ENCODE data around the gene SKAP1. TPM values are rescaled to one million over a fixed set of nuclear protein-coding genes. Genes with fewer than 3 reads are reported as not detected.

The SKAP1 gene
- total RNA-seq, 2 experiments from 2014 or later, result 52.8 to 53.2 TPM

DNA sequence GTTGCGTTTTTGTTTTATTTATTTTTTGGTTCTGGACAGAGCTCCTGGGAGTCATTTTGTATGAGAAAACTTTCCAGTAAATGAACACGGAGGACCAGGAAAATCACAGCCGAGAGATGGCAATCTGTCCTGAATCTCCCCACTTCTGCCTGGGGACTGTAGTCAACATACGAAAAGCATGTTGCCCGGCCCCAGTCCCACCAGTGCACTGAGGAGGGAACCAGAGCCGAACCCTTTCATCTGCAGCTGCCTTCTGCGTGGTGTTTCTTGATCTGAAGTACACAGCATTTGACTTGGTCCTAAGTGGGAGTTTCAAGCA, 303.5 kb downstream of the SKAP1 start:
- ChIA-PET POLR2A (interaction anchor here (0.6 kb wide), 1 partner anchor 16 kb away, joined by 3 read pairs; no protein-coding TSS in a partner anchor), CTCF (no interaction called here)

DNA sequence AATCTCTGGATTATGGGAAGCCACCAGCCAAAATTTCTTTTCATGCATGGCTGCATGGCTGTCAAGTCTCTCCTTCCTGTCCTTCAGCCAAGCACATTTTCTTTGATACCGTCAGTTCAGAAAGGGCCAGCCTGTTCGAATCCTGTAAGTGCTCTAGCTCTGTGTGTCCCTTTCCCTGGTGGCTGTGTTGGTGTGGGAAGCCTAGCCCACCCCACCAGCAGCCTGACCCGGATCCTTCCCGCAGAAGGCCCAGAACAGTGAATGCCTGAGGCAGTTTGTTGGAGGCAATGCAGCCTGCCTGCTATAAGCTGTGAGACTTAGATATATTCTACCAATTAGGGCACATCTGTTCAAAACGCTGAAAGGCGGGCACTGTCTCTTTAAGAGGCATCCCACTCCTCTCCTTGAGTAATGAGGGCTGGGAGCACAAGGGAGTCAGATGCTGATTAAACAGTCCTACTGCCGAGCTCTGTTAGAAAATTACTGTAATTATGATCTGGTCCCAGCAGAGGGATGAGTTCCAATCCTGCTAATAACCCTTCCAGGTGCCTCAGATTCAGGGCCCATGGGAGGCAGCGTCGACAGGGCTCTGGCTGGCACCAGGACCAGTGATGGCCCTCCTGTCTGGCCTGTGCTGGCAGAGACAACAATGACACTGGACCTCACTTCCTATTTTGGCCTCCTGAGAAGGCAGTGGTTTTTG, 304.0 kb downstream of the SKAP1 start:
- CTCF ChIA-PET, result no interaction called here
- POLR2A ChIA-PET, result no interaction called here

- CTCF ChIA-PET, result interaction anchor here (0.6 to 1.4 kb wide), 6 partner anchors 12 to 44 kb away, joined by 3 to 4 read pairs (median 3); partner anchors contain the start of gene CBX1
These were observed 306.1 kb downstream of the SKAP1 start for GRCh38 chr17:48123776-48124388.

GRCh38 chr17:48123111-48123510, 306.9 kb downstream of the SKAP1 start:
- ChIA-PET POLR2A (interaction anchor here (0.9 kb wide), 1 partner anchor 22 kb away, joined by 3 read pairs; no protein-coding TSS in a partner anchor), CTCF (interaction anchor here (1.1 to 1.4 kb wide), 4 partner anchors 11 to 43 kb away, joined by 3 to 4 read pairs (median 4); no protein-coding TSS in a partner anchor)

More at GRCh38 chr17:48123776-48124388, 306.1 kb downstream of the SKAP1 start:
- POLR2A ChIA-PET, result interaction anchor here (0.7 to 0.9 kb wide), 2 partner anchors 12 to 23 kb away, joined by 3 read pairs; no protein-coding TSS in a partner anchor

- POLR2A ChIA-PET, result no interaction called here
- CTCF ChIA-PET, result interaction anchor here (0.8 to 1.4 kb wide), 2 partner anchors 9 to 25 kb away, joined by 3 read pairs; no protein-coding TSS in a partner anchor
These were observed 307.4 kb downstream of the SKAP1 start for GRCh38 chr17:48122665-48123045.

- ChIA-PET POLR2A (no interaction called here), CTCF (interaction anchor here (0.6 to 0.8 kb wide), 2 partner anchors 9 to 262 kb away, joined by 3 to 4 read pairs; no protein-coding TSS in a partner anchor)
These were observed 307.9 kb downstream of the SKAP1 start for GRCh38 chr17:48121923-48122664.

DNA sequence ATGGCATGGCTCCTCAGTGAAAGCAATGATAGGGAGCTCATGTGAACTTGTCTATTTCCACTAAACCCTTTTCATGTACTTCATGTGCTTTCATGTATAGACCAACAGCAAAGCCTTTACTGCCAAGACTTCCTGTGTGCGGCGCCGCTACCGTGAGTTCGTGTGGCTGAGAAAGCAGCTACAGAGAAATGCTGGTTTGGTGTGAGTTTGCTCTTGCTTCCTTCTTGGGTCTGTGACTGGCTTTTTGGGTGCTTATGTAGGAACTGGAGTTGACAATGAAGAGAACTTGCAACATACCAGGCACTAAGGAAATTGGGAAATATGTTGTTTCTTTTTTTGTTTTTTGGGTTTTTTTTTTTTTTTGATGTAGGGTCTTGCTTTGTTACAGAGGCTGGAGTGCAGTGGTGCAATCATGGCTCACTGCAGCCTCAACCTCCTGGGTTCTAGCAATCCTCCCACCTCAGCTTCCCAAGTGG, 316.8 kb downstream of the SKAP1 start:
- CTCF ChIA-PET, result interaction anchor here (0.5 to 0.9 kb wide), 5 partner anchors 17 to 103 kb away, joined by 3 to 5 read pairs (median 3); no protein-coding TSS in a partner anchor
- POLR2A ChIA-PET, result interaction anchor here (0.7 kb wide), 1 partner anchor 14 kb away, joined by 5 read pairs; no protein-coding TSS in a partner anchor

- ChIA-PET POLR2A (interaction anchor here (0.5 to 0.9 kb wide), 3 partner anchors 12 to 357 kb away, joined by 3 to 9 read pairs (median 3); no protein-coding TSS in a partner anchor), CTCF (interaction anchor here (1.0 to 1.6 kb wide), 5 partner anchors 12 to 86 kb away, joined by 3 to 6 read pairs (median 4); no protein-coding TSS in a partner anchor)
These were observed 318.1 kb downstream of the SKAP1 start for GRCh38 chr17:48111937-48112241.

DNA sequence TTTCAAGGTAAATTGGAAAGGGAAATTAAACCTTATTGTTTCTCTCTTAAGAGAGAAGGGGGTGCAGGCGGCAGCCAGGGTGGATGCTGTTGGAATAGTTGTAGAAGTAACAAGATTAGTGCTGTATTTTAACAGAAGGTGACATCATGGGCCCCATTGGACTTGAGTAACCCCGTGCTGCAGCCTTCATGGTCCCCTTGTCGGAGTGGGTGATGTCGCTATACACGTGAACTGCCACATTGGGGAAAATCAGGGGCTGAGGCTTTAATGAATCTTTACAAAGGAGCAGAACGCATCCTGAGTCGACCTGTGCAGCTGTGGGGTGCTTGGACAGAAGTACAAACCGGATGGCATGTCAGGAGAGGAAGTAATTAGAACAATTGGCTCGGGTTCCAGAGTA, 319.3 kb downstream of the SKAP1 start:
- CTCF ChIA-PET, result interaction anchor here (1.1 to 1.6 kb wide), 3 partner anchors 13 to 85 kb away, joined by 4 to 6 read pairs (median 4); no protein-coding TSS in a partner anchor
- POLR2A ChIA-PET, result no interaction called here

DNA sequence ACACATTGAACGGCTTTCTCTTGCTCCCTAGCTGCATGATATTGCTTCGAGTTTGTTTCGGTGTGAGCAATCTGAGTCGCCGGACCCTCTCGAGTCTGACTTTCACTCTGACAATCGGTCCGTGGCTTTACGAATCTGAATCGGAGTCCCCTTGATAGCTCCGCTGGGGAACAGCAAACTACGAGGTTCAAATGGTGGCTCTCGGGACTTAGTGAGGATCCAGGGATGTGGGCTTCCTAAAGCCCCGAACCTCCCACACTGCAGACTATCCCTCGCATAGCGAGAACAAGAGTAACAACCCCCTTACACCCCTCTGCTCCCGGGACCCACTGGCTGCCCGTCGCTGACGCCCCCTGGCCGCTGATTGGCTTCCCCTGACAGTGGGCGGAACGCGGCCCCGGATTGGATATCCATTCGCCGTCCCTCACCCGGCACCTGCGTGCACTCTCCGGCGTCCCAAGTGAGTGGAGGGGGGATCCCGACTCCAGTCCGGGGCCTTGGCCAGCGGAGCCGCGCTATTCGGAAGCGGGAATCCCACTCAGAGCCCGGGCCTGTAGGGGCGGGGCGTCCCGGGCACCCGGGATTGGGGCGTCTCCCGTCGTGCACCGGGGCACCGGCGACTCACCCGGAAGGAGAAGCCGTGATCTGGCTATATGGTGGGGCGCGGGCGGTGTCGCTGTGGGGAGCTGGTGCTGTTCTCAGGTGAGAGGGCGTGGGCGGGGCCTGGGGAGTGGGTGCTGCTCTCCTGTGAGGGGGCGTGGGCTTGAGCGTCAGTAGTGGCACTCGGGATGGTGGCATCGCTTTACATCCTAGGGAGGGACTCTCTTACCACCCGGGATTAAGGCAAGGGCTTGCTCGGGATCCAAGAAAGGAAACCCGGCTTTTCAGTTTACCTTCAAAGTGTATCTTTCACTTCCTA, 322.6 kb downstream of the SKAP1 start, which contains the start of gene SNX11:
Gene SNX11, plus strand, starts transcription at position 630 of the 919 bp plus-strand sequence. CDS start 4,278 bp downstream, outside the sequence.
- POLR2A ChIA-PET, result interaction anchor here (0.7 to 1.4 kb wide), 8 partner anchors 8 to 136 kb away, joined by 3 to 4 read pairs (median 3); partner anchors contain the start of genes CDK5RAP3 and NFE2L1
- CTCF ChIA-PET, result interaction anchor here (1.0 to 2.7 kb wide), 7 partner anchors 9 to 129 kb away, joined by 3 to 6 read pairs (median 4); partner anchors contain the start of gene COPZ2

DNA sequence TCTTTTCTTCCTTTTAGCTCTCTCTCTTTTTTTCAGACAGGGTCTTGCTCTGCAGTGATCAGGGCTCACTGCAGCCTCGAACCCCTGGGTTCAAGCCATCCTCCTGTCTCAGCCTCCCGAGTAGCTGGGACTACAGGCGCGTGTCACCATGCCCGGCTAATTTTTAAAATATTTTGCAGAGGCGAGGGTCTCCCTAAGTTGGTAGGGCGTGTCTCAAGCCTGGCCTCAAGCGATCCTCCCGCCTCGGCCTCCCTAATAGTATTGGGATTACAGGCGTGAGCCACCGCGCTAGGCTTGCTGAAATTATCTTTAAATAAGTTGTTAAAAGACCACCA, 323.2 kb downstream of the SKAP1 start:
- ChIA-PET CTCF (interaction anchor here (1.4 to 2.7 kb wide), 3 partner anchors 9 to 128 kb away, joined by 3 to 6 read pairs (median 5); no protein-coding TSS in a partner anchor), POLR2A (interaction anchor here (0.7 to 1.4 kb wide), 6 partner anchors 37 to 135 kb away, joined by 3 read pairs; partner anchors contain the start of genes CDK5RAP3 and NFE2L1)

GRCh38 chr17:48104440-48104839, 325.6 kb downstream of the SKAP1 start:
- CTCF ChIA-PET, result no interaction called here
- POLR2A ChIA-PET, result no interaction called here

- ChIA-PET POLR2A (interaction anchor here (0.6 to 0.8 kb wide), 2 partner anchors 152 to 526 kb away, joined by 3 read pairs; no protein-coding TSS in a partner anchor), CTCF (no interaction called here)
These were observed 327.0 kb downstream of the SKAP1 start for GRCh38 chr17:48102798-48103715.

DNA sequence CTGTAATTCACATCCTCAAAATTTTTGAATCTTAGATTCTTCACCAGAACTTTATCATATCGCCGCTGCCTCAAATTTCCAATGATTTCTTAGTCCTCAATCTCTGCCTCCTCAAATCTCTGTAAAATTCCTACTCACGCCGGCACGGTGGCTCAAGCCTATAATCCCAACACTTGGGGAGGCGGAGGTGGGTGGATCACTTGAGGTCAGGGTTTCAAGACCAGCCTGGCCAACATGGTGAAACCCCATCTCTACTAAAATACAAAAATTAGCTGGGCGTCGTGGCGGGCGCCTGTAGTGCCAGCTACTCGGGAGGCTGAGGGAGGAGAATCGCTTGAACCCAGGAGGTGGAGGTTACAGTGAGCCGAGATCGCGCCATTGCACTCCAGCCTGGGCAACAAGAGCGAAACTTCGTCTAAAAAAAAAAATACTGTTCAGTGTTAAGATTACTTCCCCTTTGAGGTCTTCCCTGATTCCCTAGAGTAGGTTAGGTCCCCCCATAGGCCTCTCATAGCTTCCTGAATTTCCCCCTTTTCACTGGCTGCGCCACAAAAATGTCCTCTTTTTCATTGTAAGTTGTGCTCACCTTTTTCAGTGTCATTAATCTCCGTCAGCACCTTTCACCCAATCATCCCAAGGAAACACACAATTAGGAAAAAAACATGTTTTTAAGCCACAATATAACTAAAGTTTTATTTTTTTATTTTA, 327.8 kb downstream of the SKAP1 start:
- CTCF ChIA-PET, result interaction anchor here (1.4 kb wide), 1 partner anchor 22 kb away, joined by 3 read pairs; no protein-coding TSS in a partner anchor
- POLR2A ChIA-PET, result interaction anchor here (0.7 kb wide), 1 partner anchor 112 kb away, joined by 5 read pairs; no protein-coding TSS in a partner anchor

DNA sequence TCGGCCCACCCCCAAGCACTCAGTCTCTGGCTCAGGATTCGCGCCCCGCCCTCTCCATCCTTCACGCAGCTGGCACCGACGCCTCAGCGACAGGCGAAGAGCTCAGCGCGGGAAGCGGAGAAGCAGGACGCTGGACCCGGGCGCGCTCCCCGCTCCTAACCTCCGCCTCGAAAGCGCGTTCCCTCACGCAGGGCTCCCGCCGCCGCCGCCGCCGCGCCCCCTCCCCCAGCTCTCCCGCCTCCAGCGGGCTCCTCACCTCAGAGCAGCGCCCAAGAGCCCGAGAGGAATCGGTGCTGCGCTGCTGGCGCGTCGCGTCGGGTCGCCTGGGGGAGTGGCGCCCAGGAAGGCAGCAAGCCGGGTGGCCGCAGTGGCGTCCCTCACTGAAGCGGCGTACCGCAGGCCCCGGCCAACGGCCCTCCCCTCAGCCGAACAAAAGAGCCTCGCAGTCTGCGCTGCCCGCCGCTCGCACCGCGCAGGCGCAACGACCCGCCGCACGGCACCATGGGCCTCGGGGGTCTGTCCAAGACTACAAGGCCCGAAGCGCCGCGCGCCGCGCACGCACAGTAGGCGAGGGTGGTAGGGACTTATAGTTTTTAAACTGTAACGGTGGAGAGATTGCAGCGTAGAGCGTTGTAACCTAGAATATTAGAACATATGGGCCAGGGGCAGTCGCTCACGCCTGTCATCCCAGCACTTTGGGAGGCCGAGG, 328.8 kb downstream of the SKAP1 start, which contains the start of gene CBX1:
Gene CBX1, minus strand, starts transcription at position 467 of the 709 bp plus-strand sequence. CDS start 24,474 bp downstream, outside the sequence.
- ChIA-PET POLR2A (interaction anchor here (0.8 to 1.6 kb wide), 2 partner anchors 22 to 53 kb away, joined by 3 to 5 read pairs; partner anchors contain the start of gene NFE2L1), CTCF (interaction anchor here (1.1 to 1.7 kb wide), 4 partner anchors 14 to 492 kb away, joined by 3 to 7 read pairs (median 4); partner anchors contain the start of gene HOXB5)
